K562 treated with DMSO at 1 percent for 12 hours (cell line): Measurements from ENCODE around the gene ERP27. TPM values are rescaled to one million over a fixed set of nuclear protein-coding genes. Genes with fewer than 3 reads are reported as not detected.

ENCODE experiments used
- total RNA-seq: library from RNA; unstranded; fragments of 300-600 nt; gene quantifications from 2 replicates; pipeline ENCODE4 v1.2.3, GENCODE V29; 2022; ENCODE audit not compliant: insufficient read depth

The ERP27 gene
- total RNA-seq: not detected in 2 replicates

DNA sequence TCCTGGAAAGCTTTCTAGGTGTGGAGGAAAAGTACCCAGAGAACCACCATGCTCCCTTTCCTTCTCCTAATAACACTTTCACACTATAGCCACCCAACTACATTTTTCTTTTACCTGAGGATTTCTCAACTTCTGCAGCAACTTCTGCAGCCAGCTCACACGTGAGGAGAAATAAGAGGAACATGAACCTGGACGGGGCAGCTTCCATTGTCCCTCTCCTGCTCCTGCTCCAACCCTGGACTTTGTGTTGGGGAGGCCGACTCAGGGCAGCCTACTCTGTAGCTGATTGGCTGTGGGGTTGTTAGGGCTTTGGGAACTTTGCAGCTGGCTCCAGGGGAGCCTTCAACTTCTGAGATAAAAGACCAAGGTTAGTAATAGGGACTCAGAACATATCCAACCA, at the start of gene ERP27:
ERP27 (minus strand) TSS at position 237 of the 400 bp plus-strand sequence; CDS start at position 208, 29 bp downstream.

DNA sequence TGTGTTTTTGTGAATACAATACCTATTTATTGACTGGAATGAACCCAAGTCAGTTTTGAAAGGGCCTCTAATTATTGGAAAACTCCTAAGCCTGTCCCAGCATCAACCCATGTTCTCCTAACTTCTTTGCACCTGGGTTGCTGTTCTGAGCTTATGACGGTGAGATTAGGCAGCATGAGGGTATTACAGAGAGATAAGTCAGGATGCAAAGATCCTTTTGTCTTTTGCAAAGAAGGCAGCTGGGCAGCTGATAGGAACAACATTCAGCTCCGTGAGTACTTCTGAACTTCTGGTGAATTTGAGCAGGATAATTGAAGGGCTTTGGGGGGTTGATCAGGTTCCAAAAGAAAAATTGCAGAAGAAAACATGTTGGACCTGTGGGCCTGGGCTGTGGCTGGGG, 34.5 kb upstream of the ERP27 start, which contains the start of gene PDE6H:
PDE6H (plus strand) TSS at position 227 of the 400 bp plus-strand sequence. CDS start 4,971 bp downstream, outside the sequence.

DNA sequence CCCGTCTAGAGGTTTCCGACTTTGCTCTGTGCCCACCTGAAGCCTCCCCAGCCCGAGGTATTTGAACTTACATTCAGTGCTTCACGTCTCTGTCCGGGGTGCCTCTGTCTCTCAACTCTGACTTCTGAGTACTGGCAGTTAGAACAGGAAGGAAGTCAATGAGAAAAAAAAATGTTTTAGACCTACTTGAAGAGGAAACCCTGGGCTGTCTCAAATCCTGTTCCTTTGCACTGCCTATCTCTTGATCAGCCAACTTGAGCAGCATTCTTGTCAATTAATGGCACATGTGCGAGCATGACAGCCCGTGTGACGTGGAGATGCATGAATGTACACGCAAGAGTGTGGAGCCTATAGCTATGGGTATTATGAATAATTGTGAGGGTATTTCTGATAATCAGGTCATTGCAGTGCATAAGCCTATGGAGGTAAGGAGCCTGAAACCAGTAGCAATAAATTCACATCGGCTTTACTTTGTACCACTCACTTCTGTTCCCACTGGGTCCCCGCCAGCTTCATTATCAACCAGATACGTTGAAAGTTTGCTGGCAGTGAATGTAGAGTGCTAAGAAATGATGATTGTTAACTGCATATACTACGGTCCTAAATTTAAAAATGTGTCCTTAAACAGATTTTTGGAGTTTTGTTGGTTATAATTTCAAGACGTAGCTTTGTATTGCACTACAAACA, 23.3 kb upstream of the ERP27 start, which contains the start of gene ARHGDIB:
ARHGDIB (minus strand) TSS at position 136 of the 687 bp plus-strand sequence. CDS start 10,889 bp downstream, outside the sequence.

DNA sequence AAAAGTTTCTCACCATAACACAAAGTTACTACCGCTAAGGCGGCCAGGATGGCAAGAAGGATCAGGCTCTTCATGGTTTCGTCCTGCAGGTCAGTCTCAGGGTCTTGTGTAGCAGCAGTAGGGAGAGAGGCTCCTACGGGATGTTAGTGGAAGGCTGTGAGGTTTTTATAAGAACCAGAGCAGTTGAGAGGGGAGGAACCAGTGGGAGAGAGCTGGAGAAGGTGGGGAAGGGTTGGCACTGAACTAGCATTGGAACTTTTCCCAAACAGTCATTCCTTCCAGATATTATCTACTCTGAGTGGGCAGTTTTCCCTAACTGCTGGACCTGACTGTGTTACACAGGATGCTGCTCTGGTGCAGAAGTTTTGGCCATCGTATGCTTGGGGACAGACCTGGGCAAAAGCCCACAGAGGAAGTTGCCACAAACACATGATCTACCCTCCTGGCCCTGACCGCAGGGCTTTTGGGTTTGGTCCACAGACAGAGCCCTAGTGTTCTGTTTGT, 52.6 kb downstream of the ERP27 start, which contains the start of gene MGP:
MGP (minus strand) TSS at position 137 of the 504 bp plus-strand sequence; CDS start at position 74, 63 bp downstream.

Other genes with a start within 250 kb of the ERP27 start
- gene GUCY2C, start 241.9 kb downstream of the ERP27 start, total RNA-seq: not detected in 2 replicates
- gene WBP11, start 135.1 kb downstream of the ERP27 start, total RNA-seq: 14.3 and 31.3 TPM in 2 replicates
- gene C12orf60, start 134.9 kb downstream of the ERP27 start, total RNA-seq: 0.63 and 1.3 TPM in 2 replicates
- not detected in 2 replicates for gene SMCO3, start 124.4 kb downstream of the ERP27 start, total RNA-seq
- gene ART4, start 95.0 kb downstream of the ERP27 start, total RNA-seq: not detected in 2 replicates
- gene MGP, start 52.7 kb downstream of the ERP27 start, total RNA-seq: not detected in 2 replicates
- gene ARHGDIB, start 23.1 kb upstream of the ERP27 start, total RNA-seq: 49.9 and 71.8 TPM in 2 replicates
- not detected in 2 replicates for gene PDE6H, start 34.5 kb upstream of the ERP27 start, total RNA-seq